IPS DF 4.7 (cell line): Measurements from ENCODE around the gene SCFD2.

Source experiments
- DNase-seq: peaks from one replicate; pipeline ENCODE4 v3.0.0-alpha.2; 2013; ENCODE audit warnings: low spot score; ENCODE audit errors: extremely low read depth

The SCFD2 gene

DNA sequence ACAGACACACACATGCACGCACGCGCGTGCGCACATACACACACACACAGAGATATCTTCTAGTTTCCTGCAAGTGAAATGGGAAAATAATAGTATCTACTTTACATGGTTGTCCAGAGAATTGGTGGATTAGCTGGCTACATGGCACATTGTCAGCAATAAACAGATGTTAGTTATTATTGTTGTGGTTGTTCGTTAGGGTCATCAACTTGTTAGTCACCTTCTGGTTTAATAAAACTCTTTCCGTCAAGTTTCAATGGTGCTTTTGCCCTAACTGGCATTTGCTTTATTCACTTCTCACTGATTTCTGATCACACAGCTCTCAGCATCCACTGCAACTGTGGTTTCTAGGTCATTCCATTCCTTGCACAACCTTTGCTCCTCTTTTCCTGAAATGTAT lies 529.2 kb downstream of the SCFD2 start:
- DNase-seq = no peak

DNA sequence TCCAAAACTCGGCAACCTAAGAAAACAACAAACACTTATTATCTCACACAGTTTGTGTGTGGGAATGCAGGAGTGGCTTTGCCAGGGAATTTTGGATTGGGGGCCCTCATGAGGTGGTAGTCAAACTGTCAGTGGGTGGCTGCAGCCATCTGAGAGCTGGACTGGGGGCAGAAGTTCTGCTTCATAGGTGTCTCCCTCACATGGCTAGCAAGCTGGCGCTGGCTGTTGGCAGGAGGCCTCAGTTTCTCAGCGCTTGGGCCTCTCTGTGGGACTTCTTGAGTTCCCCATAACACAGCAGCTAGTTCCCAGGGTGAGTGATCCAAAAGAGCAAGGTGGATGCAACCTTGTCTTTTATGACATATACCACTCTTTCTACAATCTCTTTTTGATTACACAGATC lies 529.7 kb downstream of the SCFD2 start:
- no peak for DNase-seq

DNA sequence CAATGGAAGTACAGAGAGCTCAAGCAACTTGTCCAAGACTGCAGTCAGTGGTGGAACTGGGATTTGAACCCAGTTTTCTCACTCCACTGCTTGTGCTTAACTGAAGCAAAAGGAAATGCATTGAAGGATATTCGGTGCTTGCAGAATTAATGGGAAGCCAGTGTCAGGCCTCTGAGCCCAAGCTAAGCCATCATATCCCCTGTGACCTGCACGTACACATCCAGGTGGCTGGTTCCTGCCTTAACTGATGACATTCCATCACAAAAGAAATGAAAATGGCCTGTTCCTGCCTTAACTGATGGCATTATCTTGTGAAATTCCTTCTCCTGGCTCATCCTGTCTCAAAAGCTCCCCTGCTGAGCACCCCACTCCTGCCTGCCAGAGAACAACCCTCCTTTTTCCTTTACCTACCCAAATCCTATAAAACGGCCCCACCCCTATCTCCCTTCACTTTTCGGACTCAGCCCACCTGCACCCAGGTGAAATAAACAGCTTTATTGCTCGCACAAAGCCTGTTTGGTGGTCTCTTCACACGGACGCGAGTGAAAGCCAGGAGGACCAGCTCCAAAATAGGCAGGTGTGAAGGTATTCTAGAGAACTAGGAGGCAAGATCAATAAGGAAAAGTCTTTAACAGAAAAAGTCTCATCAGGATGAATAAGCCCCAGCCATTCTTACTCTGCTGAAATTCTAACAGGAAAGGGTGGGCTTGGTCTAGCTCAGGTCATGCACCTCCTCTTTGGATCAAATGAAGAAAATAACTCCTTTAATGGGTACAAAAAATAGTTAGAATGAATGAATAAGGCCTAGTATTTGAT lies 531.0 kb downstream of the SCFD2 start:
- DNase-seq = peak; percentile 72

DNA sequence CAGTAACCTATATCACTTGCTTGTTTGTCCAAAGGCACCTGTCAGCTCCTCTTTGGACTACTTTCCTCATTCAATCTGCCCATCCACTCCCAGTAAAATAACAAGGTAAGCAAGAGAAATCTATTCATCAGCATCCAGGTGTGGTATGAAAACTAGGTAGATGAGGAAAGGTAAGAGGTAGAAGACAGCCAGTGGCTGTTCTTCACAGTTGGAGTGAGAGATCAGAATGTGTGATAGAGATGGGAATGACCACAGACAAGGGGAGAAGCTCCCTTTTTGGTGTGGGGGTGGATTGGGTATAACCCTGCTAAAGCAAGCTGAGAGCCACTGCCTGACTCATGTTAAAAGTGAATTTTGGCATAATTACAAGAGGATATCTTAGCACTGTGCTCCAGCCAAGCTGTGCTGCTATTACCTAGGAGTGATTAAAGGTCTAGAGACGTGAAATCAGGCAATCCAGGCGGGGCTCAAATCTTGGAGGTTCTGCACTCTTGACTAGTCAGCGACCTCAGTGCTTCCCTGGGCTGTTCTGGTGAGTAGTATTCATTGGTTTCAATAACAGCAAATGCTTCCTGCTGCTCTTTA lies 531.8 kb downstream of the SCFD2 start:
- DNase-seq = no peak

DNA sequence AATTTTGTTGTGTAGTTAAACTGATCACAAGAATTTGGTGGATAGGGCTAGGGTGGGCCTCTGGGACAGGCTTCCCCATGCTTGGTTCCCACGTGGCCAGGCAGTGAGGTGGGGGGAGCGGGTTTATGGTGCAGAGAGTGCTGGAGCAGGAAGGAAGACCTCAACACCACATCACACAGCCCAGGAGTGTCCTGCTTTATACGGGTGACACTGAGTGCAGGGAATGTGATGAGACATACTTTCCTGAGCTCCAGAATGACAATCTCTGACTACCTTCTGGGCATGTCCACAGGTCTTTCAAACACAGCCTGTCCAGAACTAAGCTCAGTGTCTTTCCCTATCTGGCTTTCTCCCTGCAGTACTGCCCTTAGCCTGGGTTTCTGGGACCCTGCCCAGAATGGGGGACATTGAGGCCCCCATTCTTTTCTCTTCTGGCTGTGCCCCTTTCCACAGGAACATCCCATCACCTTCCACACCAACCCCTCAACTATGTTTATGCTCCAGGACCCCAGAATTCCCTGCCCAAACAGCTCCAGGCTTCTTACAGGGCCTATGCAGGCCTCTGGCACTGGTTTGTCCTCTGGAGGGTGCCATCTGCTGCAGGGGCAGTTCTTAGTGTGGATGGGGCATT lies 540.3 kb downstream of the SCFD2 start:
- DNase-seq = no peak

DNA sequence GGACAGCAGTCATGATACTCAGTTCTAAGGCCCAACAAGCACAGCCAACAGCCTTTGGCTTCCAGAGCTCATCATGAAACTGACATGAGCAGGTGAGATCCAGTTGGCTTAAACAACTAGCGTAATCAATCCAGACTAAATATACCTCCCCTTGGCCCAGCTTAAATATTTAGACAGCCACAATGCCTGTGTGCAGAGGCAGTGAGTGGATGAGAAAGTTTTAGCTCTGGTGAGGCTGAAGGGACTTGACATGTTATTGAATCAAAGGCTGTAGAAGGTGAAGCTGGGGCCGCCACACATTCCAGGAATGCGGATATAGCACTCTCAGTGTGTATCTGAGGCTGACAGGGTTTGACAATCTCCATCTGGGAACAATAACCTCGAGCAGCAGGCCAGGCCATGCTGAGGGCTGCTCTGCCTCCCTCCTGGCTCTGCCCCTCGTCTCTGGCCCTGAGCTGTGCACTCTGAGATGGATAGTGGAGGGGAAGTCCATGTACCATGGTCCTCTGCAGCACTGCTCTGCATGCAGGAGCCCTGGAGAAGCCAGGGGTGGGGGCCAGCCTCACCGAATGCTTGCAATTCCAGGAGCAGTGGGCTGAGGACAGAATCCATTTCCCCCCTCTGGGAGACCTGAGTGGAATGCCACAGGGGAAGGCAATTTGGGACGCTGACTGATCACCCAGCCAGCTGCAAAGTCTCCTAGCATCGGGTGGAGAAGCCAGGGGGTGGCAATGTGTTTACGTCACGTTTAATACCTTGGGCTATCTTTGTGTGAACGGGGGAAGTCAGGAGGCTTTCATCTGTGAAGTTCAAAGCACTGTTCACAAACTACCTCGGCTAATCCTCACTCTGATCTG lies 541.0 kb downstream of the SCFD2 start:
- no peak for DNase-seq

DNA sequence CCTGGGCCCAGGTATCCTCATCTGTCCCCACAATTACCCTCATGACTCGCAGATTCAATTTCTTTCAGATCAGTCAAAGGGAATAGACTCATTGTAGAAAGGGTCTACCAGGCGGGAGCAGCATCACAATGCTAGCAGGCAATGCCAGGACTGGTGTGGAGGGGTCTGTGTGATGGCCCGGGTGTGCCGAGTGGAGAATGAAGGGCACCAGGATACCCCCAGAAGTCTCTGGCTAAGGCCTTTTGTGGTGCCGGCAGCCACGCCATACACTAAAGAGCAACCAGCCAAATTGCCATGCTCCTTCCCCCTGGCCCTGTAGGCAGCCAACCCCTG lies 541.6 kb downstream of the SCFD2 start:
- DNase-seq = no peak

DNA sequence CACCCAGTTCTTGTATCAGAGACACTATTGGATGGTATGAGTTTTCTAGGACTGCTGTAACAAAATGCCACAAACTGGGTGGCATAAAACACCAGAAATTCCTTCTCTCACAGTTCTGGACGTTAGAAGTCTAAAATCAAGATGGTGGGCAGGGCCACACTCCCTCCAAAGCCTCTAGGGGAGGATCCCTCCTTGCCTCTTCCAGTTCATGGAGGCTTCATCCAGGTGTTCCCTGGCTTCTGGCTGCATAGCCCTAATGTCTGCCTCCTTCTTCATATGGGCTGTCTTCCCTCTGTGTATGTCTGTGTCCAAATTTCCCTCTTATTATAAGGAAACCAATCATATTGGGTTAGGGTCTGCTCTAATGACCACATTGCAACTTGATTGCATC lies 542.2 kb downstream of the SCFD2 start:
- no peak for DNase-seq
